K562 (cell line): Measurements from ENCODE around the gene ZMIZ1. TPM values are rescaled to one million over a fixed set of nuclear protein-coding genes. Genes with fewer than 3 reads are reported as not detected.
A peak's percentile ranks its signal among the peaks of the same experiment; 100 is the strongest.

Source experiments
- ATF1 ChIP-seq, 2 experiments: fragments of 450-650 bp in 1 of 2; IDR thresholded peaks; 2 replicates each; pipeline ENCODE4 v1.6.1; 2016; ENCODE audit warnings: missing compliant biosample characterization in 1 of 2, missing genetic modification characterization in 1 of 2
- ATF3 ChIP-seq, 2 experiments: fragments of 450-650 bp in 1 of 2; sonication (generic) in 1 of 2; formaldehyde crosslinking in 1 of 2; IDR thresholded peaks in 1 of 2; conservative IDR thresholded peaks in 1 of 2; 2 replicates each; pipeline versions ENCODE4 v1.6.1 to v1.8.1; 2016 to 2023; ENCODE audit warnings: mild to moderate bottlenecking in 2 of 2, moderate library complexity in 2 of 2, inconsistent platforms in 1 of 2, missing genetic modification reagents in 1 of 2
- ATF7 ChIP-seq: fragments of 450-650 bp; IDR thresholded peaks from 2 replicates; pipeline ENCODE4 v1.7.1; 2014; ENCODE audit warnings: mild to moderate bottlenecking, moderate library complexity
- BMI1 ChIP-seq: fragments of 150-350 bp; IDR thresholded peaks from 2 replicates; pipeline ENCODE4 v1.6.1; 2014; ENCODE audit warnings: low read length
- ESRRA ChIP-seq: fragments of 450-650 bp; IDR thresholded peaks from 2 replicates; pipeline ENCODE4 v1.6.1; 2014; ENCODE audit warnings: low read depth, mild to moderate bottlenecking, moderate library complexity, borderline replicate concordance
- HSF4 ChIP-seq: fragments of 250-450 bp; sonication (Bioruptor Pico); IDR thresholded peaks from 2 replicates; pipeline ENCODE4 v2.1.2; 2022; ENCODE audit warnings: mild to moderate bottlenecking, moderate library complexity, borderline replicate concordance
- JUND ChIP-seq, 2 experiments: IDR thresholded peaks; 2 replicates in 1 of 2; 3 replicates in 1 of 2; pipeline ENCODE4 v1.6.1; 2011; ENCODE audit warnings: borderline replicate concordance in 2 of 2, low read depth in 2 of 2, low read length in 2 of 2, improper control_type of control experiment in 1 of 2, missing biosample characterization in 1 of 2, missing genetic modification characterization in 1 of 2, missing genetic modification reagents in 1 of 2
- PATZ1 ChIP-seq: fragments of 250-450 bp; sonication (Bioruptor Pico); IDR thresholded peaks from 2 replicates; pipeline ENCODE4 v1.5.0; 2020; ENCODE audit warnings: mild to moderate bottlenecking, borderline replicate concordance
- PBX2 ChIP-seq, 2 experiments: IDR thresholded peaks in 1 of 2; conservative IDR thresholded peaks in 1 of 2; 2 replicates each; pipeline ENCODE4 v1.6.1; 2016; ENCODE audit warnings: low read depth in 2 of 2, mild to moderate bottlenecking in 1 of 2, missing compliant biosample characterization in 1 of 2, missing genetic modification characterization in 1 of 2, moderate library complexity in 1 of 2
- POLR2G ChIP-seq: fragments of 200-400 bp; formaldehyde crosslinking; IDR thresholded peaks from 2 replicates; pipeline ENCODE4 v1.6.1; 2017; ENCODE audit warnings: low read depth, mild to moderate bottlenecking, antibody characterized with exemption, low read length, moderate library complexity
- RAD51 ChIP-seq: fragments of 450-650 bp; IDR thresholded peaks from 2 replicates; pipeline ENCODE4 v1.7.1; 2016; ENCODE audit warnings: low read depth, mild to moderate bottlenecking, borderline replicate concordance
- SOX6 ChIP-seq: fragments of 450-650 bp; IDR thresholded peaks from 2 replicates; pipeline ENCODE4 v1.6.1; 2014; ENCODE audit warnings: mild to moderate bottlenecking
- U2AF2 ChIP-seq: fragments of 200-400 bp; formaldehyde crosslinking; optimal IDR thresholded peaks from 2 replicates; pipeline ENCODE3; 2017; ENCODE audit warnings: low read depth, mild to moderate bottlenecking, low read length
- ZBTB8A ChIP-seq: fragments of 450-650 bp; IDR thresholded peaks from 2 replicates; pipeline ENCODE4 v1.6.1; 2018; ENCODE audit warnings: mild to moderate bottlenecking, moderate library complexity; ENCODE audit not compliant: partially characterized antibody
- ZFP36 ChIP-seq: fragments of 150-350 bp; IDR thresholded peaks from 2 replicates; pipeline ENCODE4 v1.6.1; 2018; ENCODE audit warnings: low read length, low read depth; ENCODE audit not compliant: partially characterized antibody
- ZNF253 ChIP-seq: fragments of 250-450 bp; sonication (Bioruptor Pico); conservative IDR thresholded peaks from 2 replicates; pipeline ENCODE4 v1.6.1; 2021; ENCODE audit warnings: mild to moderate bottlenecking
- ZNF695 ChIP-seq: fragments of 450-650 bp; formaldehyde crosslinking; IDR thresholded peaks from 2 replicates; pipeline ENCODE4 v1.4.0; 2020; ENCODE audit warnings: mild to moderate bottlenecking, moderate library complexity
- polyA plus RNA-seq, 8 experiments: library from polyadenylated mRNA; depleted of rRNA in 4 of 8; stranded (reverse) in 5 of 8; unstranded in 3 of 8; fragments of >200 nt; fragmentation: Nextera tagmentation in 2 of 8; fragmentation: Illumina TruSeq in 1 of 8; extraction: Ambion mirVana in 2 of 8; extraction: Trizol in 1 of 8; gene quantifications; 2 replicates each; pipeline versions ENCODE4 v1.2.1 to v1.2.3, GENCODE V29; 2011 to 2014; ENCODE audit warnings: inconsistent platforms in 1 of 8, missing spikeins in 1 of 8
- total RNA-seq, 7 experiments: library from RNA; depleted of rRNA in 6 of 7; stranded (reverse); fragments of >200 nt in 6 of 7; fragmentation: Illumina TruSeq in 2 of 7; extraction: Trizol in 2 of 7; gene quantifications; 2 replicates each; pipeline versions ENCODE4 v1.2.1 to v1.2.3, GENCODE V29; 2011 to 2021; ENCODE audit warnings: low replicate concordance in 1 of 7
- TF ChIP-seq, protein P1 (sequence below): fragments of 450-650 bp; formaldehyde crosslinking; IDR thresholded peaks from 2 replicates; pipeline ENCODE4 v1.4.0; 2020; ENCODE audit warnings: mild to moderate bottlenecking, moderate library complexity

Gene ZMIZ1
- total and polyA plus RNA-seq, 9 of the 15 experiments (the other 6 are each of a cell fraction or from before 2014, with no cell fraction given): 1.0 to 37.3 (median 4.3) TPM

GRCh38 chr10:79274279-79275104 lies 205.7 kb downstream of the ZMIZ1 start (continued):
- no peak for TF ChIP-seq ZFP36
- no peak for TF ChIP-seq PBX2 (CRISPR knock-in tag; IDR thresholded peaks at IDR 0.05; ENCODE audit: low read depth)
- 0 out of 2 replicates have a peak, but pooled peaks have one; percentile 16 for TF ChIP-seq PBX2 (tag; conservative IDR thresholded peaks at IDR 0.05; ENCODE audit: low read depth)
- TF ChIP-seq SOX6: no peak
- no peak for TF ChIP-seq ATF1 (CRISPR knock-in tag; IDR thresholded peaks at IDR 0.05)
- no peak for TF ChIP-seq ATF1 (tag; IDR thresholded peaks at IDR 0.05)
- no peak for TF ChIP-seq U2AF2
- no peak for TF ChIP-seq JUND (IDR thresholded peaks at IDR 0.05; ENCODE audit: borderline replicate concordance, low read depth, low read length)
- TF ChIP-seq JUND (tag; IDR thresholded peaks at IDR 0.05; ENCODE audit: borderline replicate concordance, low read depth, low read length): no peak
- no peak for TF ChIP-seq HSF4
- no peak for TF ChIP-seq ATF7
- no peak for TF ChIP-seq PATZ1 (CRISPR knock-in tag)
- TF ChIP-seq RAD51: no peak
- TF ChIP-seq ATF3 (IDR thresholded peaks at IDR 0.05): no peak
- TF ChIP-seq ATF3 (CRISPR knock-in tag; conservative IDR thresholded peaks at IDR 0.05): no peak
- TF ChIP-seq POLR2G: 0 out of 2 replicates have a peak, but pooled peaks have one; percentile 12
- no peak for TF ChIP-seq ESRRA
- TF ChIP-seq ZBTB8A: no peak
- no peak for TF ChIP-seq ZNF695
- TF ChIP-seq, protein P1, sequence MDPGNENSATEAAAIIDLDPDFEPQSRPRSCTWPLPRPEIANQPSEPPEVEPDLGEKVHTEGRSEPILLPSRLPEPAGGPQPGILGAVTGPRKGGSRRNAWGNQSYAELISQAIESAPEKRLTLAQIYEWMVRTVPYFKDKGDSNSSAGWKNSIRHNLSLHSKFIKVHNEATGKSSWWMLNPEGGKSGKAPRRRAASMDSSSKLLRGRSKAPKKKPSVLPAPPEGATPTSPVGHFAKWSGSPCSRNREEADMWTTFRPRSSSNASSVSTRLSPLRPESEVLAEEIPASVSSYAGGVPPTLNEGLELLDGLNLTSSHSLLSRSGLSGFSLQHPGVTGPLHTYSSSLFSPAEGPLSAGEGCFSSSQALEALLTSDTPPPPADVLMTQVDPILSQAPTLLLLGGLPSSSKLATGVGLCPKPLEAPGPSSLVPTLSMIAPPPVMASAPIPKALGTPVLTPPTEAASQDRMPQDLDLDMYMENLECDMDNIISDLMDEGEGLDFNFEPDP (CRISPR knock-in tag): no peak
- no peak for TF ChIP-seq ZNF253
- no peak for TF ChIP-seq BMI1
